Dendritic cell treated with granulocyte-macrophage colony-stimulating factor and Interleukin-4, amounts not matched to agents 40 ng/mL and 50 ng/mL, for 4 days (primary cell): Measurements from ENCODE around the gene SURF6.
"Not testable (repeated sequence)": the region's sequence is repeated elsewhere in the genome, so short reads cannot be mapped to it uniquely, and the experiment has no call there.

Experiments
- H3K27ac Mint-ChIP-seq: one replicate; pipeline ENCODE4 v1.8.0; 2022; ENCODE audit warnings: mild to moderate bottlenecking, mixed read lengths
- H3K27me3 Mint-ChIP-seq: one replicate; pipeline ENCODE4 v1.8.0; 2022; ENCODE audit warnings: mild to moderate bottlenecking, mixed read lengths
- H3K36me3 Mint-ChIP-seq: one replicate; pipeline ENCODE4 v1.8.0; 2022; ENCODE audit warnings: low read depth, mixed read lengths
- H3K4me1 Mint-ChIP-seq: one replicate; pipeline ENCODE4 v1.8.0; 2022; ENCODE audit warnings: low read depth, mixed read lengths
- H3K4me3 Mint-ChIP-seq: one replicate; pipeline ENCODE4 v1.8.0; 2022; ENCODE audit warnings: mild to moderate bottlenecking, moderate library complexity, mixed read lengths
- H3K9me3 Mint-ChIP-seq: one replicate; pipeline ENCODE4 v1.8.0; 2022; ENCODE audit warnings: mixed read lengths
- intact Hi-C: fragments of 100-400 bp; cut with micrococcal nuclease; formaldehyde crosslinking; loops from one replicate; pipeline ENCODE4 v1.15.0; 2022

SURF6 gene

DNA sequence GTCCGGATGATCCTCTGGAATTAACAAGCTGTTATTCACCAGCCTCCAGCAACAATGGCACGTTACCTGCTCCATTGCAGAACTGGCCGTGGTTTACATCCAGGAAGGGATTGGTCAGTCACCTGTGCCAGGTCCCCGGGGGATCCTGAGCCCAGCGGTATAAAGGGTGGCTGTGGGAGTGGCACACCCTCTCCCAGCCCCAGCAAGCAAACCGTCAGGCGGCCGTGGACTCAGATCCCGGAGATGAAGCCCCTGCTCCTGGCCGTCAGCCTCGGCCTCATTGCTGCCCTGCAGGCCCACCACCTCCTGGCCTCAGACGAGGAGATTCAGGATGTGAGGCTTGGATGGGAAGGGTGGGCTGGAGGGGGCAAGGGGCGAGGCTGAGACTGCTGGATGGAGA is 18.4 kb downstream of the SURF6 start:
- H3K4me3 Mint-ChIP-seq, H3K9me3 Mint-ChIP-seq, H3K4me1 Mint-ChIP-seq, H3K27ac Mint-ChIP-seq, intact Hi-C loops, H3K36me3 Mint-ChIP-seq, H3K27me3 Mint-ChIP-seq: not testable (repeated sequence)

DNA sequence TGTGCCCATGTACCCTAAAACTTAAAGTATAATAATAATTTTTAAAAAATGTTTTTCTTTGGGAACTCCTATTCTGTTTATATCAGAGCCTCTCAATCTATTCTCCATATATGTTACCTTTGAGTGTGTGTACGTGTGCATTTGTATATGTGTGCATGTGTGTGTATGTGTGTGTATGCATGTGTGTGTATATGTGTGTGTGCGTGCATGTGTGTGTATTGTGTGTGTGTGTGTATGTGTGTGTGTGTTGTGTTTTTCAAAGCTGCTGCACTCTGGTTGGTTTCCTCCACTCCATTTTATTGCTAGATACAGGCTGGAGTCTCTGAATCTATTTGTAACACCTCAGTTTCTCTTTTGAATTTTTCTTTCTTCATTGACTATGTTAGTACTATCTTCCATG is 20.0 kb downstream of the SURF6 start:
- H3K27ac Mint-ChIP-seq, result no peak overlapping the region

DNA sequence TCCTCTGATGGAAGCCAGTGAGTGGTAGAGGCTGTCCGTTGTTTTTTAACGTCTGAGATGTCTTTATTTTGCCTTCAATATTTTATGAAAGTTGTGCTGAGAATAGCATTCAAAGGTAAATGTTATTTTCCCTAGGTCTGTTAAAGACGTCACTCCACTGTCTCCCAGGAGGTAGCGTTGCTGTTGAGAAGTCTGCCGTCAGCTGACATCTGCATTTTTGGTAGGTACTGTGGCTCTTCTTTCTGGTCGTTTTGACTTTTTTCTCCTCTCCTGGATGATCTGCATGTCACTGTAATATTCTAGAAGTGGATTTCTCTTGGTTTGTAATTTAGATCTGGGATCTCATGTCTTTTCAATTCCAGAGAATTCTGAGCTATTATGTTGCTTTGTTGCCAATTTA is 26.4 kb downstream of the SURF6 start:
- Mint-ChIP-seq H3K4me1 (no peaks in the 10 kb centered on the region), H3K9me3 (peaks cover 11% of the 10 kb centered on the region), H3K36me3 (no peaks in the 10 kb centered on the region), H3K4me3 (no peak overlapping the region), H3K27ac (no peak overlapping the region), H3K27me3 (peaks cover 3% of the 10 kb centered on the region)
- intact Hi-C loops, result no loop called here

More for the DNA sequence above, 20.0 kb downstream of the SURF6 start:
- Mint-ChIP-seq H3K9me3 (no peaks in the 10 kb centered on the region), H3K4me1 (no peaks in the 10 kb centered on the region), H3K36me3 (no peaks in the 10 kb centered on the region), H3K27me3 (peaks cover 2% of the 10 kb centered on the region), H3K4me3 (no peak overlapping the region)
- intact Hi-C loops, result no loop called here

DNA sequence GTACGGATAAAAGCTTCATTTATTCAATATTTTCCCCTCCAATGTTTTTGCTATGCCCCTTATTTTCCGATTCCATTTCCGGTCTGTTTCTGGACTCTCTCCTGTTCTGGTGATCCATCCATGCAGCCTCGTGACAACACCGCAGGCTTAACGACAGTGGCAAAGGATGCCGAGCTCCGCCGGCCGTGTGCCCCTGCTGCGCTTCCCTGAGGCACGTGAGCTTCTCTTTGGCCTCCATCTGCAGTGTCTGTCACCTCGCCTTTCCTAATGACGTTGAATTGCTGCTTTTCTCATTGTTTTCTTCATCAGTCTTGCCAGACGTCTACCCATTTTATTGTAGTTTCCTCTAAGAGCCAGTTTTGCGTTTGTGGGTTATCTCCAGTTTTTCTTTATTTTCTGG is 28.7 kb downstream of the SURF6 start:
- Mint-ChIP-seq H3K4me1 (no peaks in the 10 kb centered on the region), H3K27me3 (peaks cover 1% of the 10 kb centered on the region), H3K4me3 (no peak overlapping the region), H3K27ac (no peak overlapping the region), H3K9me3 (peaks cover 11% of the 10 kb centered on the region), H3K36me3 (no peaks in the 10 kb centered on the region)
- intact Hi-C loops, result no loop called here

DNA sequence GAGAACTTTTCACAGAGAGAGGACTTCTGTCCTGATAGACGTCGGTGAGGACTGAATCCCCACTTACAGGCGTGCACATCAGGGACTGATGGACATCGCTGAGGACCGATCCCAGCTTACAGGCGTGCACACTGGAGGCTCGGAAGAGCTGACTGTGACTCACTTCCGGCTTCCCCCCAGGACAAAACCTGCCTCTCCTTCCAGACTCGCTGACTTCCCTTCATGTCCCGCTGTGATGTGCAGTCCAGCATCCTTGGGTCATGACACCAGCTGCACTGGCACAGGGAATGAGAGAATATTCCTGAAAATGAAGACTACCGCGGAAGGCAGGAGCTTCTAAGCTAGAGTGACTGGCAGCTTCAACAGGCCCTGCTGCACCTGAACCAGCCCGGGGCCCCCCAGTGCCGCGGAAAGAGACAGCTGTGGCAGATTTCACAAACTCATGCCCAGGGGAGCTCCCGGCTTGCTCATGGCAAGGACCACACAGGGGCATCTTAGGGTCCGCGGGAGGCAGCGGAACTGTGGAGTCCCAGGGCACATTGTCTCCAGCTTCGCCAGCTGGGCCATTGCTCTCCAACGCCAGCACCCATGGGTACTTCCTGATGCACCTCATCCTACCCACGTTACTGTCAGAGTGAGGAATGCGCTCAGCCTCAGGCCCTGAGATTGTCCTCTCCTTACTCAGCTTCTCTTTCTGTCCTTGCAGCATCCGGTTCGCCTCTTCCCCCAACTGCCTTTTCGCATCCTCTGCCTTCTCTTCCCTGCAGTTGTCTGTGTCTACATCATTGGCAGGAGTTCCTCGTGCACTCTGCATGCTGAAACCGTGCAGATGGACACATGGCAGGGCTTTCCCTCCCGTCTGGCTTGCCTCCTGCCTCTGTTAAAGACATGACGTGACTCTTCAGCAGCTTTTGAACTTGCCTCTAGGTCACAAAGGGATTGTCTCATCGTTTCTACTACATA is 29.5 kb downstream of the SURF6 start:
- Mint-ChIP-seq H3K27ac (no peak overlapping the region), H3K4me1 (no peaks in the 10 kb centered on the region), H3K36me3 (no peaks in the 10 kb centered on the region), H3K27me3 (peaks cover 3% of the 10 kb centered on the region), H3K4me3 (no peak overlapping the region), H3K9me3 (peaks cover 11% of the 10 kb centered on the region)
- intact Hi-C loops, result no loop called here

DNA sequence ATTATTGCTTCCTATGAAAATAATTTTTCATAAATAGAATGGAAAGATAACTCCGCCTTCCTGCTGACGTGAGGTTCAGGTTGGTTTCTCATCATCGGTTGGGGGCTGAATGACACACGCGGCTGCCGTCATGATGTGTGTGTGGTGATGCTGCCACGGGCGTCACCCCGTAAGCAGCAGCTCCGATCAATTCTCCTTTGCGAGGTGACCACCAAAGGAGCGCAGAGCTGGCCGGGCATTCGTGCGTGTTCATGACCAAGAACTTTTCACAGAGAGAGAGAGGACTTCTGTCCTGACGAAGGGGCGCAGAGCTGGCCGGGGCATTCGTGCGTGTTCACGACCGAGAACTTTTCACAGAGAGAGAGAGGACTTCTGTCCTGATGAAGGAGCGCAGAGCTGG is 30.3 kb downstream of the SURF6 start:
- H3K4me1 Mint-ChIP-seq, result no peaks in the 10 kb centered on the region
- peaks cover 11% of the 10 kb centered on the region for H3K9me3 Mint-ChIP-seq
- H3K27ac Mint-ChIP-seq, result no peak overlapping the region
- no peaks in the 10 kb centered on the region for H3K36me3 Mint-ChIP-seq
- intact Hi-C loops, result no loop called here
- H3K27me3 Mint-ChIP-seq, result peaks cover 3% of the 10 kb centered on the region
- H3K4me3 Mint-ChIP-seq, result no peak overlapping the region

DNA sequence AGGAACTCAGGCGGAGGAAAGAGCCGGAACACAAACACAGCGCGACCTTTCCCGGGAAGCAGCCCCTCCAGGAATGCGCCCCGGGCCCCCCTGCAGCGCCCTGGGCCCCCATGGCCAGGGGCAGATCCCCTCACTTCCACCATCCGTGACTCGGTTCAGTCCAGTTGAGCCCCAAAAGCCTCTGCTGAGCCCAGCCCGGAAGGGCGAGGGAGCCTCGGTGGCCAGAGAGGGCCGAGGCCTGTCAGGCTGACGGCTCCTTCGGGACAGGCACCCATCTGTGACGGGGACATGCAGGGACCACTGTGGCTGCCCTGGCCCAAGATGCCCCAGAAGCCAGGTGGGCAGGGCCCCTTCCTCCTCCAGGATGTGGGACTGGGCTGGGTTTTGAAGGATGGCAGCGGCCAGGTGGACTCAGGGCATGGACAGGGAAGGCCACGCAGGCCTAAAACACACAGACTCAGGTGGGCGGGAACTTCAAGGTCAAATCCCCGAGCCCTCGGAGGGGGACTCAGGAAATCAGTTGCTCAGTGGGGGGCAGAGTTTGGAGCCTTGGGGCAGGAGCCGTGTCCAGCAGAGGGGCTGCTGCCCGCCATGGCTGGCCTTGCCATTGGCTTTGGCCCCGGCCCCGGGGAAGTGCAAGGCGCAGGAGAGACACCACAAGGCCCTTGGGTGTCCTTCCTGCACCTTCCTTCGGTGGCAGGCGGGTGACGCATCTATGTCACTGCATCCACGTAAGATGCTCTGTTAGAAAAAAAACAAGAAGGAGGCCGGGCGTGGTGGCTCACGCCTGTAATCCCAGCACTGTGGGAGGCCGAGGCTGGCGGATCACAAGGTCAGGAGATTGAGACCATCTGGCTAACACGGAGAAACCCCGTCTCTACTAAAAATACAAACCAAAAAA is 31.3 kb downstream of the SURF6 start:
- Mint-ChIP-seq H3K4me3 (no peak overlapping the region), H3K36me3 (no peaks in the 10 kb centered on the region), H3K9me3 (peaks cover 7% of the 10 kb centered on the region), H3K27ac (no peak overlapping the region), H3K4me1 (no peaks in the 10 kb centered on the region), H3K27me3 (peaks cover 3% of the 10 kb centered on the region)
- intact Hi-C loops, result no loop called here

DNA sequence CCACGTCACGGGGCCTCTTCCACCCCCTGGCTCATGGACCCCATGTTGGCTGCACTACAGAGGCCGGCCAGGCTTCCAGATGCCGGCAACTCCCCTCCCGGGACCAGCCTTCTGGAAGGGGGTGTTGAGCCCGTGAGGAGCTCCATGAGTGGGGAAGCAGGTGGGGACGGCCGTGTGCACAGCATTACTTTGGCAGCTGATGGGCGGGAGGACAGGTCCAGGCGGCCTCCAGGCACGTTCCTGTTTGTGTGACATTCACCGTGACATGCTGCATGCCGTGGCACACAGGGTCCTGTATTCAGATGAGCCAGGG is 31.9 kb downstream of the SURF6 start:
- Mint-ChIP-seq H3K27ac (no peak overlapping the region), H3K4me3 (no peak overlapping the region), H3K4me1 (no peaks in the 10 kb centered on the region), H3K9me3 (peaks cover 1% of the 10 kb centered on the region), H3K27me3 (peaks cover 3% of the 10 kb centered on the region), H3K36me3 (no peaks in the 10 kb centered on the region)
- intact Hi-C loops, result no loop called here

DNA sequence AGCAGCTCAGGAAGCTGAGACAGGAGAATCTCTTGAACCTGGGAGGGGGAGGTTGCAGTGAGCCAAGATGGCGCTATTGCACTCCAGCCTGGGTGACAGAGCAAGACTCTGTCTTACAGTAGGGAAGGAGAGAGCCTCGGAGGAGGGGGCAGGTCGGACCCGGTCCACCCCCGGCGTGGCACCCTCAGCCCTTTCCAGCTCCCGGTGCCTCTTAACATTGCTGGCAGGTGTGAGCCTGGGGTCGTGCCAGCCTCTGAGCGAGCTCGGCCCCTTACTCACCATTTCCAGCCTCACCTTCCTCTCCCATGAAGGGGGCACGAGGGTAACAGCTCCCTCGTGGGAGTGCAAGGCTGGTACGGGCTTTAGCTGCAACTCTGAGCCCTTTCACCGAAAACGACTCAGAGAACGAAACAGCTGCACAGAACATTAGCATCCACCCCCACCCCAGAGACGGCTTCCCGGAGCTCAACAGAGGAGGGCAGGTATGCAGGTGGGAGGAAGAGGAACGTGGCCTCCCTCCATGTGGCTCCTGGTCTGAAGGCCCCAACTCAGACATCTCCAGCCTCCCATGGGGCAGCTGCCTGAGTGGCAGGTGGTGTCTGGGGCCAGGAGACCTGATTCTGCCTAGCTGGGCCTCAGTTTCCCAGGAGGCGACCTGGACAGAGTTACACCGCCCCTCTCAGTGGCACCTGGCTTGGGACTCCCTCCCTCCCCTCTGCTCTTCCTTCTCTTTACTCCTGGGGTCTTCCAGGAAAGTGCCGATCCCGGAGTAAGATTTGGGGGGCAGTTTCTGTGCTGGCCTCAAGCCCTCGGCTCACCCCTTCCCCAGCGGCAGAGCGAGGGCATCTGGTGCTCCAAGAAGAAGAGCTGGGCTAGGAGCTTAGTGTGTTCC is 32.5 kb downstream of the SURF6 start:
- no peaks in the 10 kb centered on the region for H3K4me1 Mint-ChIP-seq
- H3K36me3 Mint-ChIP-seq, result no peaks in the 10 kb centered on the region
- H3K27me3 Mint-ChIP-seq, result peaks cover 2% of the 10 kb centered on the region
- H3K9me3 Mint-ChIP-seq, result no peaks in the 10 kb centered on the region
- intact Hi-C loops, result no loop called here
- no peak overlapping the region for H3K27ac Mint-ChIP-seq
- H3K4me3 Mint-ChIP-seq, result no peak overlapping the region

DNA sequence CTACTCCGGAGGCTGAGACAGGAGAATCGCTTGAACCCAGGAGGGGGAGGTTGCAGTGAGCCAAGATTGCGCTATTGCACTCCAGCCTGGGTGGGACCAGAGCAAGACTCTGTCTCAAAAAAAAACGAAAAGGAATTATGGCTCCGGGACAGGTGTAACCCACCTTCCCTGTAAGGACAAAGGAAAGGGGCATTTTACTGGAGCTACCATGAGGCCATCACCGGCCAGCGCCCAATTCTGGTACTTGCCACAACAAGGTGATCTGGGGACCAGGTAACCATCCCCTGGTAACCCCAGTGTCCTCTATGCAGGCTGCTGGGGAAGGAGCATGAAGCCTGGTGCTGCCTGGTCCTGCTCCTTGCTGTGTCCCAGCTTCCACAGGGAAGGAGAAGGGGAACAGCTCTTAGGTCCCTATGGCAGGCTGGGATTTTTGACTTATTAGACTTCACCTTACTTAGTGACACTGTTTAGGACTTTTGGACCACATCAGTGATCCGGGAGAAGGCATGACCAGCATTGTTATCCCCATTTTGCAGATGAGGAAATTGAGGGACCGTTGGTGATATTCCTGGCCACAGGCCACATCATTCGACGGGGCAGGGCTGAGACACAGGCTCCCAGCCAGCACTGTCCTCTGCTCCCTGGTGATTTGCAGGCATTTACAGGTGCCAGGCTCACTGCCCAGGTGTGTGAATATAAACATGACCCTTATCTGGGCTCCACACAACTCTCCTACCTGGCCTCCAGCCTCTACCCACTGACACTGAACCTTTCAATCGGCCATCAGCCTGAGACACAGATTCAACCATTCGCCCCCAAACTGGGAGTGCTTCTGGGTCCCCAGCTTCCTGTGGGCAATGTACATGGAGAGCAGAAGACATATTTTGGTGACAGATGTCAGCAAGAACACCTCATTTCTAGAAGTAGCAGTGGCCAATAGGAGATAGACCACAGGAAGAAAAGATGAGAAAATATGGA is 34.4 kb downstream of the SURF6 start:
- H3K4me3 Mint-ChIP-seq, result no peak overlapping the region
- peaks cover 6% of the 10 kb centered on the region for H3K27me3 Mint-ChIP-seq
- H3K4me1 Mint-ChIP-seq, result no peaks in the 10 kb centered on the region
- H3K27ac Mint-ChIP-seq, result no peak overlapping the region
- no peaks in the 10 kb centered on the region for H3K36me3 Mint-ChIP-seq
- intact Hi-C loops, result no loop called here
- H3K9me3 Mint-ChIP-seq, result no peaks in the 10 kb centered on the region

DNA sequence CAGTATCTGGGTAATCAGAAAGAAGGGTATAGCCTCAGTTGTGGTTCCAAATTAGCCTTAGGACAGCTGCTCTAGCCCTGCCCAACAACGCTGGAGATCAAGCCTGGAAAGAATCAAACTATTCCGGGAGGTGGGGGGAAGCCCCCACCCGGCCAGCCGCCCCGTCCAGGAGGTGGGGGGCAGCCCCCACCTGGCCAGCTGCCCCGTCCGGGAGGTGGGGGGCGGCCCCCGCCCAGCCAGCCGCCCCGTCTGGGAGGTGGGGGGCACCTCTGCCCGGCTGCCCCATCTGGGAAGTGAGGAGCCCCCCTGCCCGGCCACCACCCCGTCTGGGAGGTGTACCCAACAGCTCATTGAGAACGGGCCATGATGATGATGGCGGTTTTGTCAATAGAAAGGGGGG is 36.0 kb downstream of the SURF6 start:
- H3K4me1 Mint-ChIP-seq, H3K27ac Mint-ChIP-seq, H3K9me3 Mint-ChIP-seq, intact Hi-C loops, H3K36me3 Mint-ChIP-seq, H3K4me3 Mint-ChIP-seq, H3K27me3 Mint-ChIP-seq: not testable (repeated sequence)

DNA sequence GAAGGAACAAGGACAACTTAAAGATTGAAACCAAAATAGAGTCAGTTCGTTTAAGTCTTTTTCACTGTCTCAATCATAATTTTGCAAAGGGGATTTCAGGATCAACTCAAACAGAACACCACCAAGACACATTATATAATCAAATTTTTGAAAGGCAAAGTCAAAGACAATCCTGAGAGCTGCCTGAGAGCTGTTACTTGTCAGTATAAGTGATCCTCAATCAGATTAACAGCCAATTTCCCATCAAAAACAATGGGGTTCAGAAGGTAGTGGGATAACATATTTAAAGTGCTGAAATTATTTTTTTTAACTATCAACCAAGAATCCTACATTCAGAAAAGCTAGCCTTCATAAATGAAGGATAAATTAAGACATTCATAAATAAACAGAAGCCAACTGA is 41.7 kb downstream of the SURF6 start:
- Mint-ChIP-seq H3K27me3 (peaks cover 14% of the 10 kb centered on the region), H3K9me3 (peaks cover 33% of the 10 kb centered on the region), H3K36me3 (no peaks in the 10 kb centered on the region), H3K27ac (no peak overlapping the region), H3K4me3 (no peak overlapping the region), H3K4me1 (no peaks in the 10 kb centered on the region)
- intact Hi-C loops, result no loop called here

DNA sequence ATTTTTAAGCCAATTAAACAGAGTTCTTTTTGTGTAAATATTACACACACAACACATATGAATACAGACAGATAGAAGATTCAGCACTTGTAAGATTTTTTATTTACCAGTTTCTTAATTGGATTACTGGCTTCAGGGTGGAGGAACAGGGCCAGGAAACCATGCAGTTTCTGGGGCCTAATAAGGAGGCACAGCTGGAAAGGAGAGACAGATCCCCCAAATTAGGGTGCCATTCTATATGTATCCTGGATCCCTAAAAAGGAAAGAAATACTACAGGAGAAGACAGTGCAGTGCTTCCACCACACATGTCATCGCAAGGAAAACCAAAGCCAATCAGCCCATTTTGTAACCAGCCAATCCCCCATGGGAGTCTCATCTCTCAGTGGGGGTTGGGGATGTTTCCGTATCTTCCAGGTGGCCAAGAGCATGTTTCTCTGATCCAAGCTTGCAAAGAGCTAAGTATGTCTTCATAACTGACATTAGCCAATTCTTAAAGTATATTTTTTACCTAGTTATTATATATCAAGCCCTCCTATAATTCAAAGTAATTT is 45.2 kb downstream of the SURF6 start:
- no peak overlapping the region for H3K27ac Mint-ChIP-seq
- H3K36me3 Mint-ChIP-seq, result no peaks in the 10 kb centered on the region
- peaks cover 11% of the 10 kb centered on the region for H3K27me3 Mint-ChIP-seq
- no peak overlapping the region for H3K4me3 Mint-ChIP-seq
- H3K4me1 Mint-ChIP-seq, result no peaks in the 10 kb centered on the region
- intact Hi-C loops, result no loop called here
- H3K9me3 Mint-ChIP-seq, result peaks cover 39% of the 10 kb centered on the region
